ENCODE measurements around the gene KIR3DL2. TPM values are rescaled to one million over a fixed set of nuclear protein-coding genes. Genes with fewer than 3 reads are reported as not detected.

KIR3DL2 gene
- total RNA-seq, 1 donor from 2014 or later = not detected

DNA sequence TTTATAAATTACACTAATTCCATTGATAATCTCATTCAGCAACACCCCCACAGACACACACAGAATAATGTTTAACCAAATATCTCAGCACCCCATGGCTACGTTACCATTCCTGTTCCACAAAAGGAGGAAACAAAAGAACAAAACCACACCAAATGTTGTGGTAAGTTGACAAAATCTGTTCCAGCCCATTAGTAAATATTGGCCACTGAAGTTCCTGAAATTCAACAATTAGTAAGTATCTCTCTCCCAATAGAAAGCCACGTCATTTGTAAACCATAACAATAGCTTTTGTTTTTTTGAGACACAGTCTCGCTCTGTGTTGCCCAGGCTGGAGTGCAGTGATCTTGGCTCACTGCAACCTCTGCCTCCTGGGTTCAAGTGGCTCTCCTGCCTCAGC lies 21.5 kb downstream of the KIR3DL2 start:
- DNase-seq (ENCODE audit: low spot score) = no peak
- peaks cover 6% of the 10 kb centered on the region for H3K4me1 Mint-ChIP-seq (ENCODE audit: unreplicated experiment)
- no peak overlapping the region for H3K4me3 Mint-ChIP-seq (ENCODE audit: unreplicated experiment)
- H3K27ac Mint-ChIP-seq (ENCODE audit: unreplicated experiment) = no peak overlapping the region
- peaks cover 5% of the 10 kb centered on the region for H3K36me3 Mint-ChIP-seq (ENCODE audit: low read depth, unreplicated experiment)
- TF ChIP-seq, protein P1, sequence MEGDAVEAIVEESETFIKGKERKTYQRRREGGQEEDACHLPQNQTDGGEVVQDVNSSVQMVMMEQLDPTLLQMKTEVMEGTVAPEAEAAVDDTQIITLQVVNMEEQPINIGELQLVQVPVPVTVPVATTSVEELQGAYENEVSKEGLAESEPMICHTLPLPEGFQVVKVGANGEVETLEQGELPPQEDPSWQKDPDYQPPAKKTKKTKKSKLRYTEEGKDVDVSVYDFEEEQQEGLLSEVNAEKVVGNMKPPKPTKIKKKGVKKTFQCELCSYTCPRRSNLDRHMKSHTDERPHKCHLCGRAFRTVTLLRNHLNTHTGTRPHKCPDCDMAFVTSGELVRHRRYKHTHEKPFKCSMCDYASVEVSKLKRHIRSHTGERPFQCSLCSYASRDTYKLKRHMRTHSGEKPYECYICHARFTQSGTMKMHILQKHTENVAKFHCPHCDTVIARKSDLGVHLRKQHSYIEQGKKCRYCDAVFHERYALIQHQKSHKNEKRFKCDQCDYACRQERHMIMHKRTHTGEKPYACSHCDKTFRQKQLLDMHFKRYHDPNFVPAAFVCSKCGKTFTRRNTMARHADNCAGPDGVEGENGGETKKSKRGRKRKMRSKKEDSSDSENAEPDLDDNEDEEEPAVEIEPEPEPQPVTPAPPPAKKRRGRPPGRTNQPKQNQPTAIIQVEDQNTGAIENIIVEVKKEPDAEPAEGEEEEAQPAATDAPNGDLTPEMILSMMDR (IDR thresholded peaks at IDR 0.05; ENCODE audit: unreplicated experiment) = no peak
- no peaks in the 10 kb centered on the region for H3K27me3 Mint-ChIP-seq (ENCODE audit: unreplicated experiment)
- H3K9me3 Mint-ChIP-seq (ENCODE audit: unreplicated experiment) = peaks cover 7% of the 10 kb centered on the region

DNA sequence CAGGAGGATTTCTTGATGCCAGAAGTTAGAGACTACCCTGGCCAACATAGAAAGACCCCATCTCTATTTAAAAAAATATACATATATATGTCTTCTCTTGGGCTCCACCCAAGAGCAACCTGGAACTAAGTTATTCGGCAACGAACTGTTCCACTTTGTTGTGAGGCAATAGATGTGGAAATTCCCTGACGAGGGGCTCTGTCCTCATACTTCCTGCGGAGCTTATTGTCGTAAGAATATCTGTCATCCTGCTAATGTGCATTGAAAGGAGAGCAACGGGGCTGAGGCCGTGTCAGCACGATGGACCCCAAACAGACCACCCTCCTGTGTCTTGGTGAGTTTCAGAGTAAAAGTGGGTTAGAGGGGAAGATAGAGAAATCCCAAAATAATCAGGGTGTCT lies 23.7 kb downstream of the KIR3DL2 start, which contains the start of gene FCAR:
TSS of gene FCAR (plus strand) at position 246 of the 400 bp plus-strand sequence. CDS start at position 301, 55 bp downstream.
- TF ChIP-seq, protein P1 (IDR thresholded peaks at IDR 0.05; ENCODE audit: unreplicated experiment) = no peak
- H3K4me3 Mint-ChIP-seq (ENCODE audit: unreplicated experiment) = no peak within 1 kb of the TSS
- H3K27ac Mint-ChIP-seq (ENCODE audit: unreplicated experiment) = no peak within 1 kb of the TSS
- peaks cover 6% of the 10 kb centered on the region for H3K4me1 Mint-ChIP-seq (ENCODE audit: unreplicated experiment)
- no peaks in the 10 kb centered on the region for H3K36me3 Mint-ChIP-seq (ENCODE audit: low read depth, unreplicated experiment)
- no peaks in the 10 kb centered on the region for H3K27me3 Mint-ChIP-seq (ENCODE audit: unreplicated experiment)
- H3K9me3 Mint-ChIP-seq (ENCODE audit: unreplicated experiment) = no peaks in the 10 kb centered on the region
- no peak for DNase-seq (ENCODE audit: low spot score)

DNA sequence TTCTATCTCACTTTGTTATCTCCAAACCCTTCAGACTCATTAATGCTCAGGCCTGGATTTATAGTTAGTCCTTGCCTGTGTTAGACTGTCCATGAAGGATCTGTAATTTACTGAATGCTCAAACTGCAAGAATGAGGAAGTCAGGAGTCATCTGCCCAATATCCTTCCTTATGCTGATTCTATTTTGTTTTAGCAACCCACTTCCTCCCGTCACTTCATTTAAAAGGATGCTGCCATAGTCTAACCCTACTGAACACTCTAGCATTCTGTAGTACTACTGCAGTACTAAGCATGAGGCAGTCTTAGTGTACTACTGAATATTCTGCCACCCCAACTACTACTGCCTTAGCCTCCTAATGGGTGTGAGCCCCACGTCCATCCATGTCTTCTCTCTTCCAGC lies 25.3 kb downstream of the KIR3DL2 start:
- H3K27ac Mint-ChIP-seq (ENCODE audit: unreplicated experiment) = no peak overlapping the region
- H3K4me1 Mint-ChIP-seq (ENCODE audit: unreplicated experiment) = peaks cover 6% of the 10 kb centered on the region
- TF ChIP-seq, protein P1 (IDR thresholded peaks at IDR 0.05; ENCODE audit: unreplicated experiment) = no peak
- no peak overlapping the region for H3K4me3 Mint-ChIP-seq (ENCODE audit: unreplicated experiment)
- H3K9me3 Mint-ChIP-seq (ENCODE audit: unreplicated experiment) = no peaks in the 10 kb centered on the region
- peaks cover 2% of the 10 kb centered on the region for H3K27me3 Mint-ChIP-seq (ENCODE audit: unreplicated experiment)
- H3K36me3 Mint-ChIP-seq (ENCODE audit: low read depth, unreplicated experiment) = no peaks in the 10 kb centered on the region
- DNase-seq (ENCODE audit: low spot score) = no peak

DNA sequence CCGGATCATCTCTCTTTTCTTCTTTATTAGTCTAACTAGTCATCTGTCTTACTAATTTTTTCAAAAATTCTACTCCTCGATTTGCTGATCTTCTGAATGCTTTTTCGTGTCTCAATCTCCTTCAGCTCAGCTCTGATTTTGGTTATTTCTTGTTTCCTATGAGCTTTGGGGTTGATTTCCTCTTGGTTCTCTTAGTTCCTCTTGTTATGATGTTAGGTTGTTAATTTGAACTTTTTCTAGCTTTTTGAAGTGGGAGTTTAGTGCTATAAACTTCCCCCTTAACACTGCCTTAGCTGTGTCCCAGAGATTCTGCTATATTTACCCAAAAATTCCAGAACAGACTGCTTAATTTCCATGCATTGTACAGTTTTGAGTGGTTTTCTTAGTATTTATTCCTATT lies 27.2 kb downstream of the KIR3DL2 start:
- Mint-ChIP-seq H3K9me3 (ENCODE audit: unreplicated experiment) (no peaks in the 10 kb centered on the region), H3K36me3 (ENCODE audit: low read depth, unreplicated experiment) (no peaks in the 10 kb centered on the region), H3K4me1 (ENCODE audit: unreplicated experiment) (peaks cover 6% of the 10 kb centered on the region), H3K27me3 (ENCODE audit: unreplicated experiment) (peaks cover 2% of the 10 kb centered on the region), H3K27ac (ENCODE audit: unreplicated experiment) (no peak overlapping the region), H3K4me3 (ENCODE audit: unreplicated experiment) (no peak overlapping the region)
- TF ChIP-seq, protein P1 (IDR thresholded peaks at IDR 0.05; ENCODE audit: unreplicated experiment) = no peak
- no peak for DNase-seq (ENCODE audit: low spot score)

DNA sequence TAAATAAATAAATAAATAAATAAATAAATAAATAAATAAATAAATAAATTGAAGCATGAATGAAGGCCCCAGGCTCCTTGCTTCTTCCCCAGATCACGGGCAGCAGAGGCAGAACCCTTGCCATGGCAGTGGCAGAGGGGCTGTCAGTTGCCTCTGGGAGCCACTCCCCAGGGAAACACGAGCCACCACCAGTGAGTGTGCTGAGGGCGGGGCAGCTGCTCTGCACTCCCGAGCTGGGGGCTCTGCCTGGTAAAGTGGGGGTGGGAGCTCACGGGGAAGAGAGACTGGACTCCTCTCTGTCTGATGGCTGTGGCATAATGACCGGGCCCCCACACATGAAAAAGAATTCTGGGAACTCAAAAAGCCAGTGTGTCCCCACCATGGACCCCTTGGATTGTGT lies 31.6 kb downstream of the KIR3DL2 start:
- Mint-ChIP-seq H3K4me3 (ENCODE audit: unreplicated experiment) (no peak overlapping the region), H3K4me1 (ENCODE audit: unreplicated experiment) (no peaks in the 10 kb centered on the region), H3K27me3 (ENCODE audit: unreplicated experiment) (peaks cover 2% of the 10 kb centered on the region), H3K27ac (ENCODE audit: unreplicated experiment) (no peak overlapping the region), H3K36me3 (ENCODE audit: low read depth, unreplicated experiment) (no peaks in the 10 kb centered on the region), H3K9me3 (ENCODE audit: unreplicated experiment) (no peaks in the 10 kb centered on the region)
- no peak for DNase-seq (ENCODE audit: low spot score)
- TF ChIP-seq, protein P1 (IDR thresholded peaks at IDR 0.05; ENCODE audit: unreplicated experiment) = no peak
